Measurements from ENCODE around the gene STAP1.
A peak's percentile ranks its signal among the peaks of the same experiment; 100 is the strongest.
"Not testable (repeated sequence)": the region's sequence is repeated elsewhere in the genome, so short reads cannot be mapped to it uniquely, and the experiment has no call there.

The STAP1 gene

DNA sequence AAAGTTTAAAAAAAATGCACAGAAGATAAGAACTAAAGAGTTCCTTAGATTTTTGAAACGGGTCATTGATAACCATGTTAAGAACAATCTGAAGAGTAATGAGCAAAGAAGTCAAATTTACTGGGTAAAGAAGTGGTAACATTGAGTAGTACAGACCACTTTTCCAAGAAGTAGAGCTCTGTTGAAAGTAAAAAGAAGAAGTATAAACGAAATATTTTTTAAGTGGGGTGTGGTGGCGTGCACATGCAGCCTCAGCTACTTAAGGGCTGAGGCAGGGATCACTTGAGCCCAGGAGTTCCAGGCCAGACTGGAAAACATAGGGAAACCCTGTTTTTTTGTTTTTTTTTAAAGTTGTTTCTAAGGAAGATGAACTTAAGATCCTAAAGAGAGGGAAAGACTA, 74.0 kb downstream of the STAP1 start:
- peaks cover 0 to 13% (median 2%) of the 10 kb centered on the region in 4 experiments for H3K4me1 ChIP-seq (ENCODE audit: control extremely low read depth in 1 of 4, control insufficient read depth in 4 of 4, insufficient read depth in 4 of 4, low read length in 3 of 4)
- H3K36me3 ChIP-seq (ENCODE audit: control insufficient read depth in 4 of 4, insufficient read depth in 4 of 4, low read length in 3 of 4), result peaks cover 7 to 36% (median 16%) of the 10 kb centered on the region in 4 experiments
- ChIA-PET POLR2A (no interaction called here), CTCF (interaction anchor here (0.6 to 1.0 kb wide), 2 partner anchors 8 to 67 kb away, joined by 3 read pairs; no protein-coding TSS in a partner anchor)
- WGBS (ENCODE audit: insufficient coverage), result 80% methylated on average over 2 of the region's 3 CpGs
- no peaks in the 10 kb centered on the region for H3K27me3 ChIP-seq (replicated peaks in 2 of 5; ENCODE audit: control insufficient read depth in 4 of 5, insufficient read depth in 5 of 5, low read length in 4 of 5)
- H3K4me3 ChIP-seq (ENCODE audit: control insufficient read depth in 1 of 7, extremely low read depth in 1 of 7, insufficient read depth in 4 of 7, low read depth in 2 of 7, low read length in 6 of 7), result no peak overlapping the region
- no peak overlapping the region for H3K27ac ChIP-seq (ENCODE audit: insufficient read depth in 1 of 2, low read depth in 1 of 2, low read length in 2 of 2, poor library complexity in 1 of 2, severe bottlenecking in 2 of 2)
- H3K9me3 ChIP-seq (ENCODE audit: control extremely low read depth in 1 of 5, control insufficient read depth in 4 of 5, insufficient read depth in 2 of 5, low read depth in 1 of 5, low read length in 4 of 5), result no peaks in the 10 kb centered on the region
- peak in 1 of 3 donors; percentile 60 for DNase-seq

DNA sequence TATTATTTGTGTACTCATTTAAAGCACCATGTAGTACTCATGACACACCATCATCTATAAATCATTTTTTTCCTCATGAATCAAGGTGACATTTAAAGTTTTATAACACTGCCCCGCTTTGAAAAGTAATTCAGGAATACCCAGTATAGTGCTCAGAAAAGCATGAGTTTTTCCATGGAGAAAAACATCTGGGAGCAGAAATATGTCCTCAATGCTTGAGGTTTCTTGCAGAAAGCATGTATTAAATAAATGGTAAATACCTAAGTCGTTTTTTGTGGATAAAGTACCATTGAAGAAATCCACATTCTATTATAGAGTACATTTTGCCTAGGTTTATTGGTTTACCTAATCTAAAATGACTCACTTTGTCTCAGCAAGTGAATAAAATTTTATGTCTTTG, 76.2 kb downstream of the STAP1 start:
- H3K27ac ChIP-seq (ENCODE audit: insufficient read depth in 1 of 2, low read depth in 1 of 2, low read length in 2 of 2, poor library complexity in 1 of 2, severe bottlenecking in 2 of 2), result no peak overlapping the region
- no peaks in the 10 kb centered on the region for H3K27me3 ChIP-seq (replicated peaks in 2 of 5; ENCODE audit: control insufficient read depth in 4 of 5, insufficient read depth in 5 of 5, low read length in 4 of 5)
- peaks cover 0 to 27% (median 11%) of the 10 kb centered on the region in 4 experiments for H3K4me1 ChIP-seq (ENCODE audit: control extremely low read depth in 1 of 4, control insufficient read depth in 4 of 4, insufficient read depth in 4 of 4, low read length in 3 of 4)
- ChIA-PET POLR2A (no interaction called here), CTCF (no interaction called here)
- H3K4me3 ChIP-seq (ENCODE audit: control insufficient read depth in 1 of 7, extremely low read depth in 1 of 7, insufficient read depth in 4 of 7, low read depth in 2 of 7, low read length in 6 of 7), result no peak overlapping the region
- 100% methylated on average over 1 of the region's 2 CpGs for WGBS (ENCODE audit: insufficient coverage)
- H3K9me3 ChIP-seq (ENCODE audit: control extremely low read depth in 1 of 5, control insufficient read depth in 4 of 5, insufficient read depth in 2 of 5, low read depth in 1 of 5, low read length in 4 of 5), result no peaks in the 10 kb centered on the region
- H3K36me3 ChIP-seq (ENCODE audit: control insufficient read depth in 4 of 4, insufficient read depth in 4 of 4, low read length in 3 of 4), result peaks cover 7 to 32% (median 11%) of the 10 kb centered on the region in 4 experiments
- no peak for DNase-seq

DNA sequence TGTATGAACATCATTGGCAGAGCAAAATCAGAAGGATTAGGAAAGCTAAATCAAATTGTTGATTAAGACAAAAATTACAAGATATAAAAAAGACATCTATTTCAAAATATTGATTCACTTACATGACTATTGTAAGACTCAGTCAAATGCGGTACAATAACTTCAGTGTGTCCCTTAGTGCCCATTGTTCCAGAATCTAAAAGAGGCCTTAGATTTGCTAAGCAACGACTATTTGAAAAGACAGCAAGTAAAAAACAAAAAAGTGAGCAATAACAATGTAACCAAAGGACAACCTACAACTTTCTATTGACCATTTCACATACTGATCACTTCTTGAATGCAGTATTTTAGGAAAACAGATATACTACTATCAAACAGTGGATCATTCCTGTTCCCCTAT, 76.8 kb downstream of the STAP1 start:
- no peak overlapping the region for H3K27ac ChIP-seq (ENCODE audit: insufficient read depth in 1 of 2, low read depth in 1 of 2, low read length in 2 of 2, poor library complexity in 1 of 2, severe bottlenecking in 2 of 2)
- H3K9me3 ChIP-seq (ENCODE audit: control extremely low read depth in 1 of 5, control insufficient read depth in 4 of 5, insufficient read depth in 2 of 5, low read depth in 1 of 5, low read length in 4 of 5), result no peaks in the 10 kb centered on the region
- WGBS (ENCODE audit: insufficient coverage), result 100% methylated on average over 2 of the region's 2 CpGs
- no peak overlapping the region for H3K4me3 ChIP-seq (ENCODE audit: control insufficient read depth in 1 of 7, extremely low read depth in 1 of 7, insufficient read depth in 4 of 7, low read depth in 2 of 7, low read length in 6 of 7)
- H3K27me3 ChIP-seq (replicated peaks in 2 of 5; ENCODE audit: control insufficient read depth in 4 of 5, insufficient read depth in 5 of 5, low read length in 4 of 5), result no peaks in the 10 kb centered on the region
- H3K4me1 ChIP-seq (ENCODE audit: control extremely low read depth in 1 of 4, control insufficient read depth in 4 of 4, insufficient read depth in 4 of 4, low read length in 3 of 4), result peaks cover 0 to 33% (median 14%) of the 10 kb centered on the region in 4 experiments
- H3K36me3 ChIP-seq (ENCODE audit: control insufficient read depth in 4 of 4, insufficient read depth in 4 of 4, low read length in 3 of 4), result peaks cover 7 to 30% (median 8%) of the 10 kb centered on the region in 4 experiments
- CTCF ChIA-PET, result no interaction called here
- DNase-seq, result no peak
- POLR2A ChIA-PET, result no interaction called here

- not testable (repeated sequence) for DNase-seq
- 95% methylated on average over 15 of the region's 30 CpGs for WGBS (ENCODE audit: insufficient coverage)
- peaks cover 6 to 24% (median 9%) of the 10 kb centered on the region in 4 experiments for H3K36me3 ChIP-seq (ENCODE audit: control insufficient read depth in 4 of 4, insufficient read depth in 4 of 4, low read length in 3 of 4)
These were observed 78.5 kb downstream of the STAP1 start for GRCh38 chr4:67636978-67637377.

DNA sequence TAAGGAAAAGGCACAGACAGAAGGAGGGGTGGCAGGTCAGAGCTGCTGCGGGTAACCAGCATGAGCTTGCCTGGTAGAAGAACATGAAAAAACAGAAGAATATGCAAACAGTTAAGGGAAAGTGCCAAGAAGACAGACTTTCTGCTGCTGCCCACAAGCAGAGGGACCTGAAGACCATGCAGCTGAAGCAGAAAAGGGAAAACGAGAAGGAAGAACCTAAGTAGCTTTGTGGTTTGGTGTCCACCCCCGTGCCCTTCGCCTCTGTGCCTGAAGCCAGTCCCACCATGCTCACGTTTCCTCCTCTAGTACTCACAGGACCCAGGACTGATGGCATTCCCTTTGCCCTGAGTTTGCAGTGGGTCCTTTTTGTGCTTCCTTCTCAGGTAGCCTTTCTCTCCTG, 79.6 kb downstream of the STAP1 start:
- peaks cover 3 to 15% (median 7%) of the 10 kb centered on the region in 4 experiments for H3K36me3 ChIP-seq (ENCODE audit: control insufficient read depth in 4 of 4, insufficient read depth in 4 of 4, low read length in 3 of 4)
- no peaks in the 10 kb centered on the region for H3K9me3 ChIP-seq (ENCODE audit: control extremely low read depth in 1 of 5, control insufficient read depth in 4 of 5, insufficient read depth in 2 of 5, low read depth in 1 of 5, low read length in 4 of 5)
- CTCF ChIA-PET, result interaction anchor here (1.2 kb wide), 1 partner anchor 86 kb away, joined by 3 read pairs; no protein-coding TSS in a partner anchor

More at GRCh38 chr4:67636978-67637377, 78.5 kb downstream of the STAP1 start:
- CTCF ChIA-PET; H3K27me3 ChIP-seq (replicated peaks in 2 of 5; ENCODE audit: control insufficient read depth in 4 of 5, insufficient read depth in 5 of 5, low read length in 4 of 5); POLR2A ChIA-PET; H3K9me3 ChIP-seq (ENCODE audit: control extremely low read depth in 1 of 5, control insufficient read depth in 4 of 5, insufficient read depth in 2 of 5, low read depth in 1 of 5, low read length in 4 of 5); H3K27ac ChIP-seq (ENCODE audit: insufficient read depth in 1 of 2, low read depth in 1 of 2, low read length in 2 of 2, poor library complexity in 1 of 2, severe bottlenecking in 2 of 2); H3K4me3 ChIP-seq (ENCODE audit: control insufficient read depth in 1 of 7, extremely low read depth in 1 of 7, insufficient read depth in 4 of 7, low read depth in 2 of 7, low read length in 6 of 7): not testable (repeated sequence)
- peaks cover 3 to 41% (median 17%) of the 10 kb centered on the region in 4 experiments for H3K4me1 ChIP-seq (ENCODE audit: control extremely low read depth in 1 of 4, control insufficient read depth in 4 of 4, insufficient read depth in 4 of 4, low read length in 3 of 4)

GRCh38 chr4:67651536-67651935, 93.0 kb downstream of the STAP1 start:
- DNase-seq, result no peak
- ChIA-PET CTCF (no interaction called here), POLR2A (no interaction called here)
- H3K4me3 ChIP-seq (ENCODE audit: control insufficient read depth in 1 of 7, extremely low read depth in 1 of 7, insufficient read depth in 4 of 7, low read depth in 2 of 7, low read length in 6 of 7), result no peak overlapping the region
- no peak overlapping the region for H3K27ac ChIP-seq (ENCODE audit: insufficient read depth in 1 of 2, low read depth in 1 of 2, low read length in 2 of 2, poor library complexity in 1 of 2, severe bottlenecking in 2 of 2)
- H3K9me3 ChIP-seq (ENCODE audit: control extremely low read depth in 1 of 5, control insufficient read depth in 4 of 5, insufficient read depth in 2 of 5, low read depth in 1 of 5, low read length in 4 of 5), result peaks cover 0 to 3% (median 0%) of the 10 kb centered on the region in 5 experiments
- peaks cover 2 to 26% (median 15%) of the 10 kb centered on the region in 4 experiments for H3K36me3 ChIP-seq (ENCODE audit: control insufficient read depth in 4 of 4, insufficient read depth in 4 of 4, low read length in 3 of 4)
- H3K4me1 ChIP-seq (ENCODE audit: control extremely low read depth in 1 of 4, control insufficient read depth in 4 of 4, insufficient read depth in 4 of 4, low read length in 3 of 4), result no peaks in the 10 kb centered on the region
- H3K27me3 ChIP-seq (replicated peaks in 2 of 5; ENCODE audit: control insufficient read depth in 4 of 5, insufficient read depth in 5 of 5, low read length in 4 of 5), result no peaks in the 10 kb centered on the region

More for the DNA sequence above, 79.6 kb downstream of the STAP1 start:
- Histone ChIP-seq H3K4me3 (ENCODE audit: control insufficient read depth in 1 of 7, extremely low read depth in 1 of 7, insufficient read depth in 4 of 7, low read depth in 2 of 7, low read length in 6 of 7) (peak overlapping the region in 4 of 7 experiments; percentile 13 to 40 (median 24)), H3K27me3 (replicated peaks in 2 of 5; ENCODE audit: control insufficient read depth in 4 of 5, insufficient read depth in 5 of 5, low read length in 4 of 5) (no peaks in the 10 kb centered on the region), H3K4me1 (ENCODE audit: control extremely low read depth in 1 of 4, control insufficient read depth in 4 of 4, insufficient read depth in 4 of 4, low read length in 3 of 4) (peaks cover 3 to 33% (median 16%) of the 10 kb centered on the region in 4 experiments), H3K27ac (ENCODE audit: insufficient read depth in 1 of 2, low read depth in 1 of 2, low read length in 2 of 2, poor library complexity in 1 of 2, severe bottlenecking in 2 of 2) (no peak overlapping the region)
- DNase-seq, result peak; percentile 28 to 76 (median 73)
- POLR2A ChIA-PET, result interaction anchor here (0.6 kb wide), 1 partner anchor 82 kb away, joined by 4 read pairs; no protein-coding TSS in a partner anchor
- 7% methylated on average over 2 of the region's 5 CpGs for WGBS (ENCODE audit: insufficient coverage)
